Gastrocnemius medialis (tissue), 4 donors: Measurements from ENCODE around the gene SYT6.

Source experiments
- CTCF ChIP-seq, 5 experiments: fragments of 450-650 bp in 3 of 5; fragments of 200-600 bp in 2 of 5; sonication (generic) in 2 of 5; IDR thresholded peaks in 4 of 5; conservative IDR thresholded peaks in 1 of 5; 1 replicate in 4 of 5; 2 replicates in 1 of 5; pipeline ENCODE4 v1.5.1; 2016 to 2019; ENCODE audit warnings: antibody characterized with exemption in 5 of 5, mild to moderate bottlenecking in 3 of 5, moderate library complexity in 3 of 5
- POLR2A ChIP-seq, 2 donors: fragments of 450-650 bp; IDR thresholded peaks; one replicate each; pipeline ENCODE4 v1.6.1; 2017; ENCODE audit warnings: antibody characterized with exemption in 2 of 2, mild to moderate bottlenecking in 2 of 2, moderate library complexity in 2 of 2

DNA sequence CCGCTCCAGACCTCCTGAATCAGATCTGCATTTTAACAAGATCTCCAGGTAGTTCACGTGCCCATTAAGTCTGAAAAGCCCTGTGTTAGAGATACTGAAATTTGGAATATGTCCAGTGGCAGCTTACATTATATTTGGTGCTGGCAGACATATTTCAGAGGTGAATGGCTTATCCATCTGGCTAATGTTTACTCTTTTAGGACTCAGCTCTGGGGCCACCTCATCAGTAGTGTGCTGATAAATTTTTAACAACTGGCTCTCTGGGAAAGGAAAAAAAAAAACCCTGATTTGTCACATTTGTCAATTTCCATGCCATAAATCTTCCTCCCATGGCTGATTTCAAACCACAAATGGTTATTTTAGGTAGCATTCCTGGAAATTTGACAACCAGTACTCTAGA is 25.3 kb upstream of the SYT6 start:
- TF ChIP-seq CTCF (IDR thresholded peaks at IDR 0.05 in 4 of 5, conservative IDR thresholded peaks at IDR 0.05 in 1 of 5) (no peak), POLR2A (IDR thresholded peaks at IDR 0.05) (no peak)
